Measurements from ENCODE around the gene SLC35F3. TPM values are rescaled to one million over a fixed set of nuclear protein-coding genes. Genes with fewer than 3 reads are reported as not detected.
"Not testable (repeated sequence)": the region's sequence is repeated elsewhere in the genome, so short reads cannot be mapped to it uniquely, and the experiment has no call there.

The SLC35F3 gene
- total and polyA plus RNA-seq, 4 donors = 3.5 to 13.5 (median 11.9) TPM

DNA sequence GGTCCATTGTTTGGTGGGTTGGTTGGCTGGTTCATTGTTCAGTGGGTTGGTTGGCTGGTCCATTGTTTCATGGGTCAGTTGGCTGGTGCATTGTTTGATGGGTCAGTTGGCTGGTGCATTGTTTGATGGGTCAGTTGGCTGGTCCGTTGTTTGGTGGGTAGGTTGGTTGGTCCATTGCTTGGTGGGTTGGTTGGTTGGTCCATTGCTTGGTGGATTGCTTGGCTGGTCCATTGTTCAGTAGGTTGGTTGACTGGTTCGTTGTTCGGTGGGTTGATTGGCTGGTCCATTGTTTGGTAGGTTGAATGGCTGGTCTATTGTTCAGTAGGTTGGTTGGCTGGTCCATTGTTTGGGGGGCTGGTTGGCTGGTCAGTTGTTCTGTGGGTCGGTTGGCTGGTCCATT is 343.3 kb downstream of the SLC35F3 start:
- not testable (repeated sequence) for H3K4me3 ChIP-seq (ENCODE audit: low read depth, low read length); H3K27me3 ChIP-seq (ENCODE audit: control insufficient read depth, insufficient read depth, low read length); H3K4me1 ChIP-seq (ENCODE audit: control insufficient read depth, insufficient read depth, low read length); H3K9me3 ChIP-seq (ENCODE audit: control insufficient read depth, insufficient read depth, low read length); H3K27ac ChIP-seq (ENCODE audit: low read depth, low read length); H3K36me3 ChIP-seq (ENCODE audit: control insufficient read depth, insufficient read depth, low read length); DNase-seq (ENCODE audit: low read depth in 4 of 6, low spot score in 6 of 6)
- WGBS (ENCODE audit: insufficient coverage) = 90% methylated on average over 4 of the region's 4 CpGs

DNA sequence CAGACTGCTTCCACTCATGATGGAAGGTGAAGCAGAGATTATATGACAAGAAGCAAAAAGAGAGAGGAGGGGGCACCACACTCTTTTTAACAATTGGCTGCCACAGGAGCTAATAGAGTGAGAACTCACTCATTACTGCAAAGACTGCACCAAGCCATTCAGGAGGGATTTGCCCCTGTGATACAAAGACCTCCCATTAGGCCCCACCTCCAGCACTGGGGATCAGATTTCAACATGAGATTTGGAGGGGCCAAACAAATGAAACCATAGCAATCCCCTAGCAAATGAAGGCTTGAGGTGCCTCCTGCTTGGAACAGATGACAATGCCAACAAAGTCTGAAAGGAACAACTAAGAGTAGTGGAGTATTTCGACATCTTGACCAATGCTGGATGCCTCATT is 346.3 kb downstream of the SLC35F3 start:
- Histone ChIP-seq H3K9me3 (ENCODE audit: control insufficient read depth, insufficient read depth, low read length) (no peaks in the 10 kb centered on the region), H3K4me3 (ENCODE audit: low read depth, low read length) (no peak overlapping the region), H3K4me1 (ENCODE audit: control insufficient read depth, insufficient read depth, low read length) (peaks cover 5% of the 10 kb centered on the region), H3K27ac (ENCODE audit: low read depth, low read length) (no peak overlapping the region), H3K36me3 (ENCODE audit: control insufficient read depth, insufficient read depth, low read length) (no peaks in the 10 kb centered on the region), H3K27me3 (ENCODE audit: control insufficient read depth, insufficient read depth, low read length) (no peaks in the 10 kb centered on the region)
- DNase-seq (ENCODE audit: low read depth in 4 of 6, low spot score in 6 of 6) = no peak
- WGBS (ENCODE audit: insufficient coverage) = 100% methylated on average over 1 of the region's 1 CpG

DNA sequence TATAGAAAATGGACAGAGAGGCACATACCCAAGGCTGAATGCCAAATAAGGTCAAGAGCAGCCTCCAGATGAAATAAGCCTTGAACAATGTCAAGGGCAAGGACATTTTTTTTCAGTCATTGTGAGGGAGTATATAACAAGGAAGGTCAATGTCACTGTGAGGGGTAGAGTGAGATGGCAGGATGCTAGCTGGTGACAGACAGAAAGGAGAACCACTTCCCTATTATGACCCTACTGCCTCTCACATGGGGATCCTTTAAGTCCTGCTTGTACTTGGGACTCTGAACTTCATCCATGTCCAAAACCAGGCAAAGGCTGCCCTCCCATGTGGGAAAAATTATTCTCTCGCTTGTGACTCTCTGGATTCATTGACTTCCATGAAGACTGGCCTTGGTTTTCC is 349.3 kb downstream of the SLC35F3 start:
- Histone ChIP-seq H3K4me3 (ENCODE audit: low read depth, low read length) (no peak overlapping the region), H3K27me3 (ENCODE audit: control insufficient read depth, insufficient read depth, low read length) (no peaks in the 10 kb centered on the region), H3K4me1 (ENCODE audit: control insufficient read depth, insufficient read depth, low read length) (no peaks in the 10 kb centered on the region), H3K9me3 (ENCODE audit: control insufficient read depth, insufficient read depth, low read length) (no peaks in the 10 kb centered on the region), H3K36me3 (ENCODE audit: control insufficient read depth, insufficient read depth, low read length) (no peaks in the 10 kb centered on the region), H3K27ac (ENCODE audit: low read depth, low read length) (no peak overlapping the region)
- no peak for DNase-seq (ENCODE audit: low read depth in 4 of 6, low spot score in 6 of 6)
- no CpG with 5 or more reads among the region's 1 CpG for WGBS (ENCODE audit: insufficient coverage)

DNA sequence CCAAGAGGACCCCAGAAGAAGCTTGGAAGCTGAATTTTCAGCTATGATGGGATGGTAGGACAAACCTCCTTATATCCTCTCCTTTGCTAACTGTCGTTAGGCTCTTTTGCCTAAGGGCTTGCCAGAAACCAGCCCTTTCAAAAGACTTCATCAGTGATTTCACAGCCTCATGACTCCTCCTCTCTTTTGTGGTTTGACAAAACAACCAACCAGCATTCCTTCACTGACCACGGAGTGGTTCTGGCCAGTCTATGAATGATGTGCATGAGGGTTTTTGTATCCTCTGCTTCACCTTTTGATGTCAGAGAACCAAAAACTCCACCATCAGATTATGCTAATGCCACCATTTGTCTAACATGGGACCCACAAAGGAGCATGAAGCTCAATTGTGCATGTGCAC is 351.9 kb downstream of the SLC35F3 start:
- Histone ChIP-seq H3K9me3 (ENCODE audit: control insufficient read depth, insufficient read depth, low read length) (no peaks in the 10 kb centered on the region), H3K27ac (ENCODE audit: low read depth, low read length) (no peak overlapping the region), H3K4me1 (ENCODE audit: control insufficient read depth, insufficient read depth, low read length) (no peaks in the 10 kb centered on the region), H3K27me3 (ENCODE audit: control insufficient read depth, insufficient read depth, low read length) (no peaks in the 10 kb centered on the region), H3K4me3 (ENCODE audit: low read depth, low read length) (no peak overlapping the region), H3K36me3 (ENCODE audit: control insufficient read depth, insufficient read depth, low read length) (no peaks in the 10 kb centered on the region)
- DNase-seq (ENCODE audit: low read depth in 4 of 6, low spot score in 6 of 6) = no peak
- WGBS (ENCODE audit: insufficient coverage) = 40% methylated on average over 1 of the region's 2 CpGs

- no CpG with 5 or more reads among the region's 3 CpGs for WGBS (ENCODE audit: insufficient coverage)
- no peak for DNase-seq (ENCODE audit: low read depth in 4 of 6, low spot score in 6 of 6)
- peaks cover 5% of the 10 kb centered on the region for H3K4me1 ChIP-seq (ENCODE audit: control insufficient read depth, insufficient read depth, low read length)
These were observed 353.6 kb downstream of the SLC35F3 start for GRCh38 chr1:234258071-234258470.

DNA sequence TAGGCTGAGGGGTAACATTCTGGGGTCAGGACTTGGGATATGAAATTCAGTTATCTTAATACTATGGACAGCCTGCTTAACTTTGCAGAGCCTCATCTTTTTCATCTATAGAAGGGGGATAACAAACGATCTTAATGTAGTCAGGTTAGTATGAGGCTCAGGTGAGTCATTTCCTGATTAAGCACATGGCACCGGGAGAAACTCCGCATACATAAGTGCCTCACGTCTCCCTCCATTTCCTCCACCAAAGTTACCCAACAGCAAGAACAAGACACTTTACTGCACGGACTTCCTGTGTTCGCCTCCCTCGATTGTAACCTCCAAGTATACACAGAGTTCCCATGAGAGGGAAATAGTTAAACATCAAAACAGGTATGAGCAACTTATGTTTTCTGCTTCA is 356.1 kb downstream of the SLC35F3 start:
- H3K9me3 ChIP-seq (ENCODE audit: control insufficient read depth, insufficient read depth, low read length) = no peaks in the 10 kb centered on the region
- 80% methylated on average over 3 of the region's 7 CpGs for WGBS (ENCODE audit: insufficient coverage)
- no peak for DNase-seq (ENCODE audit: low read depth in 4 of 6, low spot score in 6 of 6)
- no peak overlapping the region for H3K27ac ChIP-seq (ENCODE audit: low read depth, low read length)
- H3K27me3 ChIP-seq (ENCODE audit: control insufficient read depth, insufficient read depth, low read length) = no peaks in the 10 kb centered on the region
- peaks cover 5% of the 10 kb centered on the region for H3K4me1 ChIP-seq (ENCODE audit: control insufficient read depth, insufficient read depth, low read length)
- no peak overlapping the region for H3K4me3 ChIP-seq (ENCODE audit: low read depth, low read length)
- H3K36me3 ChIP-seq (ENCODE audit: control insufficient read depth, insufficient read depth, low read length) = no peaks in the 10 kb centered on the region

More at GRCh38 chr1:234258071-234258470, 353.6 kb downstream of the SLC35F3 start:
- H3K27ac ChIP-seq (ENCODE audit: low read depth, low read length) = no peak overlapping the region
- no peaks in the 10 kb centered on the region for H3K27me3 ChIP-seq (ENCODE audit: control insufficient read depth, insufficient read depth, low read length)
- no peaks in the 10 kb centered on the region for H3K36me3 ChIP-seq (ENCODE audit: control insufficient read depth, insufficient read depth, low read length)
- no peaks in the 10 kb centered on the region for H3K9me3 ChIP-seq (ENCODE audit: control insufficient read depth, insufficient read depth, low read length)
- H3K4me3 ChIP-seq (ENCODE audit: low read depth, low read length) = no peak overlapping the region

DNA sequence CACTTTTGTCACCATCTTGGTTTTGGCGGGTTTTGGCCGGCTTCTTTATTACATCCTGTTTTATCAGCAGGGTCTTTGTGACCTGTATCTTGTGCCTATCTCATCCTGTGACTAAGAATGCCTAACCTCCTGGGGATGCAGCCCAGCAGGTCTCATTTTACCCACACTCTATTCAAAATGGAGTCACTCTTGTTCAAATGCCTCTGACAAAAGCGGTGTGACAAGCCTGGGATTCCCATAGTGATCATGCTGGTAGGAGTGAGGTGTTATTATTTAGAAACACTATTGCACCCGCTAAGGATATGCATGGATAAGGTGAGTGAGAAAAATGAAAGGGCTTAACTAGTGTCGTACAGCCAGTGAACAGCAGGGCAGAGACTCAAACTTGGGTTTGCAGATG is 357.1 kb downstream of the SLC35F3 start:
- H3K27me3 ChIP-seq (ENCODE audit: control insufficient read depth, insufficient read depth, low read length) = no peaks in the 10 kb centered on the region
- peaks cover 5% of the 10 kb centered on the region for H3K4me1 ChIP-seq (ENCODE audit: control insufficient read depth, insufficient read depth, low read length)
- DNase-seq (ENCODE audit: low read depth in 4 of 6, low spot score in 6 of 6) = no peak
- no peaks in the 10 kb centered on the region for H3K9me3 ChIP-seq (ENCODE audit: control insufficient read depth, insufficient read depth, low read length)
- no peak overlapping the region for H3K4me3 ChIP-seq (ENCODE audit: low read depth, low read length)
- no peak overlapping the region for H3K27ac ChIP-seq (ENCODE audit: low read depth, low read length)
- H3K36me3 ChIP-seq (ENCODE audit: control insufficient read depth, insufficient read depth, low read length) = no peaks in the 10 kb centered on the region
- 83% methylated on average over 2 of the region's 5 CpGs for WGBS (ENCODE audit: insufficient coverage)

- Histone ChIP-seq H3K4me3 (ENCODE audit: low read depth, low read length) (no peak overlapping the region), H3K27ac (ENCODE audit: low read depth, low read length) (no peak overlapping the region)
These were observed 357.7 kb downstream of the SLC35F3 start for GRCh38 chr1:234262007-234262753.

GRCh38 chr1:234262754-234263105 is 358.3 kb downstream of the SLC35F3 start:
- peak in 2 of 6 donors; percentile 18 to 64 for DNase-seq (ENCODE audit: low read depth in 4 of 6, low spot score in 6 of 6)
- Histone ChIP-seq H3K4me3 (ENCODE audit: low read depth, low read length) (no peak overlapping the region), H3K9me3 (ENCODE audit: control insufficient read depth, insufficient read depth, low read length) (no peaks in the 10 kb centered on the region), H3K36me3 (ENCODE audit: control insufficient read depth, insufficient read depth, low read length) (no peaks in the 10 kb centered on the region), H3K27ac (ENCODE audit: low read depth, low read length) (no peak overlapping the region), H3K27me3 (ENCODE audit: control insufficient read depth, insufficient read depth, low read length) (no peaks in the 10 kb centered on the region), H3K4me1 (ENCODE audit: control insufficient read depth, insufficient read depth, low read length) (peaks cover 5% of the 10 kb centered on the region)
- 30% methylated on average over 2 of the region's 2 CpGs for WGBS (ENCODE audit: insufficient coverage)

More at GRCh38 chr1:234262007-234262753, 357.7 kb downstream of the SLC35F3 start:
- Histone ChIP-seq H3K27me3 (ENCODE audit: control insufficient read depth, insufficient read depth, low read length) (no peaks in the 10 kb centered on the region), H3K9me3 (ENCODE audit: control insufficient read depth, insufficient read depth, low read length) (no peaks in the 10 kb centered on the region), H3K4me1 (ENCODE audit: control insufficient read depth, insufficient read depth, low read length) (peaks cover 5% of the 10 kb centered on the region), H3K36me3 (ENCODE audit: control insufficient read depth, insufficient read depth, low read length) (no peaks in the 10 kb centered on the region)
- no peak for DNase-seq (ENCODE audit: low read depth in 4 of 6, low spot score in 6 of 6)
- WGBS (ENCODE audit: insufficient coverage) = 67% methylated on average over 6 of the region's 6 CpGs

- no peaks in the 10 kb centered on the region for H3K36me3 ChIP-seq (ENCODE audit: control insufficient read depth, insufficient read depth, low read length)
- no peak overlapping the region for H3K4me3 ChIP-seq (ENCODE audit: low read depth, low read length)
- H3K27ac ChIP-seq (ENCODE audit: low read depth, low read length) = no peak overlapping the region
- H3K4me1 ChIP-seq (ENCODE audit: control insufficient read depth, insufficient read depth, low read length) = peaks cover 5% of the 10 kb centered on the region
- no peaks in the 10 kb centered on the region for H3K27me3 ChIP-seq (ENCODE audit: control insufficient read depth, insufficient read depth, low read length)
- 96% methylated on average over 5 of the region's 5 CpGs for WGBS (ENCODE audit: insufficient coverage)
- no peaks in the 10 kb centered on the region for H3K9me3 ChIP-seq (ENCODE audit: control insufficient read depth, insufficient read depth, low read length)
- DNase-seq (ENCODE audit: low read depth in 4 of 6, low spot score in 6 of 6) = no peak
These were observed 360.4 kb downstream of the SLC35F3 start for GRCh38 chr1:234264832-234265231.
